NCI-H1048 (cell line): ENCODE measurements around the gene TELO2.
"Not testable (repeated sequence)": the region's sequence is repeated elsewhere in the genome, so short reads cannot be mapped to it uniquely, and the experiment has no call there.

Experiments
- DNase-seq: peaks from one replicate; lab custom pipeline; 2025; lab: John Stamatoyannopoulos, UW

The TELO2 gene

DNA sequence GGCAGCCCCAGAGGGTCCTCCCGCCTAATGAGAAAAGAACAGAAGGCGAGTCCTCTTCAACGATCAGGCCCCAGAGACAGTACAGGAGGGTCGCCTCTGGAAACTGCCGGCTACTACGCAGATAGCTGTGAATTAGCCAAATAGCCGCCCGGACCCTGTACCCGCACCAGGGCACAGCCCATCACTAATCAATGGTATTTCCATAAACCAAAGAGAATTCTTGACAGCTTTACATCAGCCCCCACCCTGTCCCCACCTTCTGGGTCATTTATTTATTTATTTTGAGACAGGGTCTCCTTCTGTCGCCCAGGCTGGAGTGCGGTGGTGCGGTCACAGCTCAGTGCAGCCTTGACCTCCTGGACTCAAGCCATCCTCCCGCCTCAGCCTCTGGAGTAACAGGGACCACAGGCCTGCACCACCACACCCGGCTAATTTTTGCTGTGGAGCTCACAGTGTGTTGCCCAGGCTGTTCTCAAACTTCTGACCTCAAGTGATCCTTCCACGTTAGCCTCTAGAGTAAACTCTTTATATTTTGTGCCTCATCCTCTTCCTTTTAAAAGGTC lies 17.5 kb upstream of the TELO2 start:
- no peak for DNase-seq

DNA sequence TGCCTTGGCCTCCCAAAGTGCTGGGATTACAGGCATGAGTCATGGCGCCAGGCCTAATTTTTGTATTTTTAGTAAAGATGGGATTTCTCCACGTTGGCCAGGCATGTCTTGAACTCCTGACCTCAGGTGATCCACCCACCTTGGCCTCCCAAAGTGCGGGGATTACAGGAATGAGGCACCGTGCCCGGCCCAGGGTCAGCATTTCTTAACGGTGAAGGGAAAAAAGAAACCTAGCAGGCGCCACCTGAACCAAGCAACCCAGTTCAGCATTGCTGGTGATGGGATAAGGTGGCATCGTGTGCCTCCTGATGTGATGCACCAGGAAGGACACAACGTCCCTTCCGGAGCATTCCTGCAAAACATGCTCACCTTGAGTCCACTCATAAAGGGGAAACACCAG lies 16.1 kb upstream of the TELO2 start:
- no peak for DNase-seq

DNA sequence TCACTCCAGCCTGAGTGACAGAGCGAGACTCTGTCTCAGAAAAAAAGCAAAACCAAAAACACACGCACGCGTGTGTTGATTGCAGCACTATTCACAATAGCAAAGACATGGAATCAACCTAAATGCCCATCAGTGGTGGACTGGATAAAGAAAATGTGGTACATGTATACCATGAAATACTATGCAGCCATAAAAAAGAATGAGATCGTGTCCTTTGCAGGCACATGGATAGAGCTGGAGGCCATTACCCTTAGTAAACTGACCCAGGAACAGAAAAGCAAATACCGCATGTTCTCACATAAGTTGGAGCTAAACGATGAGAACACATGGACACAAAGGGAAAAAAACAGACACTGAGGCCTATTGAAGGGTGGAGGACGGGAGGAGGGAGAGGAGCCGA lies 14.2 kb upstream of the TELO2 start:
- not testable (repeated sequence) for DNase-seq

DNA sequence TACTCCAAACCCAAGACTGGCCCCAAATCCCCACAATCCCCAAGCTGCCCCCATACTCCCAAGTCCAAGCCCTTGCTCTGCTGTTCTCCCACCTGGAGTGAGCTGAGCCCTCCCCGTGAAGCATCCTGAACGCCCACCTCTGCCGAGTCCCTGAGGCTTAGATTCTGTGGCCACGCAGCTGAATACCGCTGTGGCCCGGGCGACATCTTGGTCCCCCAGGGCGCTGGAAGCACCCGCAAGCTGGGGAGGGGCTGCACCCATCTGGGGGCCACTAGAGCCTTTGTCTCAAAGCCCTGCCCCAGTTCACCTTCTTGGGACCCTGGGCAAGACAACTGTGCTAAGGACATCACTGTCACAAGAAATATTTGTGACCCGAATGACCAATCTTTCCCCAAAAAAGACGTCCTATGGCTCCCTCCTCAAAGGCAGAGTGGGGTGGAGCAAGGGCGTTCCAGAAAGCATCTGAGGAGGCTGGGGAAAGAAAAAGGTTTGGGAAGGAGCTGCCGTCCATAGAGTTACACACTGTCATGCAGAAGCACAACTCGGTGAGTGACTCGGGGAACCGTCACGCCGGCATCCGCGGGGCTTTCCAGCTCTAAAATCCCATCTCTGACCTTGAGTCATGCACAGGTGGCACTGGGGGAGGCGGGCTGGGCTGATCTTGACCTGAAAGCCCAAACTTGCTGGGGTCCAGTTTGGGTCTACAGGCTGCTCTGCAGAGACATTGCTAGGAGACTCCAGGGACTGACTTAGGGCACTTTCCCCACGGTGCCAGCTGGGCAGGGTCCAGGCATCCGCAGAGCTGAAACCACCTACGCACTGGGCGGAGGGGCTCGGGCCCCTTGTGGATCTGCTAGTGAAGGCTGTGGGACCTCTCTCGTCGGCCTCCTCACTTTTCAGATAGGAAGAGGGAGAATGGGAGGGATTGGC lies 11.0 kb upstream of the TELO2 start:
- no peak for DNase-seq

DNA sequence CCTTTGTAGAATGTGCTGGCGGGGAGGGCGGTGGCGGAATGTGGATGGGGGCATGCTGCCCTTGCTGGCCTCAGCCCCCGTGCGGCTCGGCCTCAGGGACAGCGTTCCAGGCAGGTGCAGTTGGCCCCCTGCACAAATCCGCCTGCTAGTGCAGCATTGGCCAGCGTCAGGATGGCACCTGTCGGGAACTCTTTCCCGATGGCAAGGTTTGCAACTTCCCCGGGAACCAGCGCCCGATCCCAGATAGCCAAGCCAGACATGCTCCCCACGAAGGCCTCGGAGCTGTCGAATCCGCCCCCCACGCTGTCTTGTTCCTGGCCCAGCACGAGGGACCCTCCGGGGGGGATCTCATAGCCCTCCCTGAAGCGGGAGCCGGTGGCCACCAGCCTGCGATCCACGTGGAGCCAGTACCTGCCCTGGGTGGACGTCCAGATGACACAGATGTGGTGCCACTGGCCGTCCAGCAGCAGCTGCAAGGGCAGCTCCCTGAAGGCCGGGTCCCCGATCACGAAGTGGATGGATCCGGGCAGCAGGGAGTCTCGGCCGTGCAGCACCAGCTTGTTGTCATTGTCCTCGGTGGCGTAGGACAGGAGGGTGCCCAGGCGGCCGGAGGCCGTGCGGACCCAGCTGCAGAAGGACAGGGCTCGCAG lies 7.2 kb upstream of the TELO2 start:
- DNase-seq = no peak

DNA sequence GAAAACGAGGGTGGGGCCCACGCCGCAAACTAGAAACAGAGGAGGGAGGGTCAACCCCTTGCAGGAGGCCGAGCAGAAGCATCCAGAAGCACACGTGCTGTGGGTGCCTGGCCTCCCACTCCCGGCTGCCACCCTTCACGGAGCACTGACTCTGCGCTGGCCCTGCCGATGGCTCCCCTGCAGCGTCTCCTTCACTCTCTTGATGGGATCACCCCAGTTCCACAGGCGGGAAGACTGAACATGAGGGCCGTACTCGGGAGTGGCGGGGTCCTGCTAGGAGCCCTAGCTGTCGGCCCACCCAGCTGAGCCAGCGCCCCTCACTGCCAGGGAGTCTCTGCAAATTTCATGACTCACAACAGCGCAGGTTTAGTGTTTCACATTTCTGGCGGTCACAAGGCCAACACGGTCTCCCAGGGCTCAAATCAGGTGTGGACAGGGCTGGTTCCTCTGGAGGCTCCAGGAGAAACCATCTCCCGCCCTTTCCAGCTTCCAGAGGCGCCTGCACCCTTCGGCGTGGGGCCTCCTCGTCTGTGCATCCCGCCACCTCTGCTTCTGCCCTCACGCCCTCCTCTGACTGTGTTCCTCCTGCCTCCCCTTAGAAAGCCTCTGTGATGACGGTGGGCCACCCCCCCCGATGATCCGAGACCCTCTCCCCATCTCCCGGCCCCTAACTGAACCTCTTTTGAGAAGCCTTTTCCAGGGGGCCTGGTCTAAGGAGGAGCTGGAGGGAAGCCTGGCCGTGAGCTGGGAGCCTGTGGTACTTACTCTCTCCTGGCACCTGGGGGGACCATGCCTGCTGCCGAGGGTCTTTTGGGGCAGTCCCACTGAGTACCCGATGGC lies 6.4 kb upstream of the TELO2 start:
- DNase-seq = no peak

DNA sequence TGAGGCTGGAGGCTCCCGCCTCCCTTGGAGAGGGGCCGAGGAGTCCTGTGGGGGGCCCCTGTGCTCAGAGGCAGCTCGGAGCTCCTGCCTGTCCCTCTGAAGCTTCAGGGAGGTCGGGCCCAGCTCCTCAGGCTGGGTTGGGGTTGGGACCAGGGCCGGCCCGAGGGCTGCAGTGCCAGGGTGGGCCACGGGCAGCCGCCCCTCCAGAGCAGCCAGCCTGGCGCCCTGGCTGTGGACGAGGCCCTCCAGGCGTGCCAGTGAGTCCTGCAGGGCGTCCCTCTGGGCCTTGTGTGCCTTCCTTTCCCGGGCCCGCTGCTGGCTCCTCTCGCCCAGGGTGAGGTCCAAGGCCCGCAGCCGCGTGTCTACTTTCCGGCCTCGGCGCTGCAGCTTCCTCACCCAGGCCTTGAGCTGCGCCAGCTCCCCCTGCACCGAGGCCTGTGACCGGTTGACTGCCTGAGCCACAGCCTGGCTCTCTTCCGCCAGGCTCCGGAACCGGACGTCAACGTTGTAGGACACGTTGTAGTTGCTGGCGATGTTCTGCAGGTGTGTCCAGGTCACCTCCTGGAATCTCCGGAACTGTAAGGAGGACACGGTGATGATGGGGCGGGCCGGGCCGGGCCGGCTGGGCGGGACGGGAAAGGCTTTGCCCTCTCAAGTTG lies 5.6 kb upstream of the TELO2 start:
- DNase-seq = no peak

DNA sequence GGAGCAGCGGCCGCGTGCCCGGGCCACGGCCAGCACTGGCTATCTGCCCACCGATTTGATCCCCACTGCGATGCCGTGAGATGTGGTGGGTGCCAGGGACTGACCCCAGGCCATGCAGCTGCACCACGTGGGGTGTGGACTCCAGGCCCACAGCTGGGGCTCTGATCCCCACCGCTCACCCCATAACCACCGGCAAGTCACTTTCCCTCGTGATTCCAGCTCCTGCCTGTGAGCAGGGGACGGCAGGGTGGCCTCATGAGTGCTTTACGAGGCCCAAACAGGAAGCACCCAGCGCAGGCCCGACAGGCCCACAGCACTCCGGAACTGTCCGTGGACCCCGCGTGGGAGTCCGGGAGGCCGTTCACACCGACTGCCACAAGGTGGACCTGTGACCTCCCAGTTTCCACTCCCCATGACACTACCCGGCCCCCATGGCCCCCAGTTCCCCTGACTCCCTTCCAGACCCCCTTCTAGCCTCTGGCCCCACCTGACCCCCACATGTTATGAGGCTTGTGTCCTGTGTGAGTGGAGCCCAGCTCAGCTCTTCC lies 5.0 kb upstream of the TELO2 start:
- DNase-seq = no peak

DNA sequence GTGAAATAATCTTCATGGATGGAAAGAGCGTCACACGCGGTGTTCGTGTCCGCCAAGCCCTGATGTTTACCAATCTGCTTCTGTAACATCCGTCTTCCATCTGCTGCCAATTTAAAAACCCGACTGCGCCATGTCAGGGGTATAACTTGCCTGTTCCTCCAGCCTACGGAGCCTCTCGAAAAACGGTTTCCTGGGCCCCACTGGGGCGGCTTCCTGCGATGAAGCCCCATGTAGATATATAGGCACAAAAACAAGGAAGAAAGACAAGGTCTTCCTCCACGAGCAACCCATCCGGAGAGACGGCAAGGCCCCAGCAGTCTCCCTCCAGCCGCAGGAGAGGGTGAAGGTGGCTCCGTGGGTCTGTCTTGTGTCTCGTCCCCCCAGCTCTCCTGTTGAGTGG lies 4.5 kb upstream of the TELO2 start, which contains the start of gene PTX4:
TSS of gene PTX4 (minus strand) at position 326 of the 400 bp plus-strand sequence. CDS start at position 291, 35 bp downstream.
- no peak for DNase-seq

DNA sequence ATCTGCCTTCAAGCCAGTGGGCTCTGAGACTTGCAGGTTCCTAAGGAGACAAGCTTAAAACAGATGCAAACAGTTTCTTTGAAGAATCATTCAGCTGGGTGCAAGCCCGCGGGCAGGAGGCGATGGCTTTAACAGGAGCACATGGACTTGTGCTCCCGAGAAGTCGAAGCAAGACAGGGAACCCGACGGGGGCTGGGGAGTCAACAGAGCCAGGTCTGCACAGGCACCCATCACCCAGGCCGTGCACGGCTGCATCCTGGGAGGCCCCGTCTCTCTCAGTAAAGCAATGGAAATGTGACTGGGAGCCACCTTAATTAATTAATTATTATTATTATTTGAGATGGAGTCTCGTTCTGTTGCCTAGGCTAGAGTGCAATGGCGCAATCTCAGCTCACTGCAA lies 4.1 kb upstream of the TELO2 start:
- no peak for DNase-seq

DNA sequence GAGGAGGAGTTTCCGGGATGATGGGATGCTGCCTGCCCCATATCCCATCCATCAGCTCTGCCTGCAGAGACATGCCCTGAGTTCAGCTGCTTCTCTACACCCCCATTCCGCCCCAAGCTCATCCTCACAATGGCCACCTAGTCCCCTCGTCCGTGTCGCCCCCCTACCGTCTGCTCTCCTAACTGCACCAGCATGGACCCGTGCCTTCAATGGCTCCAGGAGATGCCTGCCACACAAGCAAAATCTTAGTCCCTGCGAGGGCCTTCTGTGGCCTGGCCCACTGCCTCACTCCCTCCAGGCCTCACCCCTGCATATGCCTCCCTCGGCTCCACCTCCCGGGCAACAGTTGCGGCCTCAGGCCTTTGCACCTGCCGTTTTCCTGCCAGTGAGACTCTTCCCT lies 1.8 kb upstream of the TELO2 start:
- no peak for DNase-seq

DNA sequence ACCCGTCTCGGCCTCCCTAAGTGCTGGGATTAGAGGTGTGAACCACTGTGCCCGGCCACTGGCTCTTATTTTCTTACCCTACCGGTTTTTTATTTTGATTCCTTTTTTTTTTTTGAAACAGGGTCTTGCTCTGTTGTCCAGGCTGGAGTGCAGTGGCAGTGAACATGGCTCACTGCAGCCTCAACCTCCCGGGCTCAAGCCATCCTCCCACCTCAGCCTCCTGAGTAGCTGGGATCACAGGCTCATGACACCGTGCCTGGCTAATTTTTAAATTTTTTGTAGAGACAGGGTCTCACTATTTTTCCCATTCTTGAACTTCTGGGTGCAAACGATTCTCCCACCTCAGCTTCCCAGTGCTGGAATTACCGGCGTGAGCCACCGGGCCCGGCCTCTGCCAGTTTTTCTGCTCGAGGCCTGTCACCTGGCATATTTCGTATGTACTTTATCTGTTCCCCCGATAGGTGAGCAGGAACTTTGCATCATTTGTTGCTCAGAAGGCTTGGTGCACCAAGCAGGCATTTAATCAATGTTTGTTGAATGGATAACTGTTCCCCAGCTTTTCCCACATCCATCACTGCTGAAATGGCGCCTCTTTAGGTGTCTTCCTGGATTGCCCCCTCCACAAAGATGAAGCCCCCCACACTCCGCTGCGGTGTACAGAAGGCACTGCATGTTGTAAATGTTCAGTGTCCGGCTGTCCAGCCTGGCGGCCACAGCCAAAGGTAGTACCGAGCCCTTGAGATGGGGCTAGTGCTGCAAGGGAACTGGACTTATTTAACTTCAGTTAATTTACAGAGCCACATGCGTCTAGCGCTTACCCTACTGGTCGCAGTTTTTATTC lies 858 bp upstream of the TELO2 start:
- DNase-seq = no peak

DNA sequence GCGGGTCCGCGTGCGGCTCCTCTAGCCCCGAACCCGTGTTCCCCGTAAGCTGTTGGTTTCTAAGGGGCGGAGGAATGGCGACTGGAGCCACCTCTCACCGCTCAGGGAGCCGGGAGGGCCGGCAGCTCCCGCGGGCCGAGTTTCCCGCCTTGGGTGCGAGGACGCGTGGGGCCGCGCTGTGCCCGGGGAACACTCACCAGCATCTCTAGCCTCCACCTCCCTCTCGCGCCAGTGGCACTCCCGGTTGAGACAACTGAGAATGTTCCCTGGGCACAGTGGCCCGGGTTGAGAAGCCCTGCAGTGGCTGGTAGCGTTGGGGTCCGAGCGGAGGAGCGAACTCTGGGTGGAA lies 560 bp downstream of the TELO2 start:
- no peak for DNase-seq

DNA sequence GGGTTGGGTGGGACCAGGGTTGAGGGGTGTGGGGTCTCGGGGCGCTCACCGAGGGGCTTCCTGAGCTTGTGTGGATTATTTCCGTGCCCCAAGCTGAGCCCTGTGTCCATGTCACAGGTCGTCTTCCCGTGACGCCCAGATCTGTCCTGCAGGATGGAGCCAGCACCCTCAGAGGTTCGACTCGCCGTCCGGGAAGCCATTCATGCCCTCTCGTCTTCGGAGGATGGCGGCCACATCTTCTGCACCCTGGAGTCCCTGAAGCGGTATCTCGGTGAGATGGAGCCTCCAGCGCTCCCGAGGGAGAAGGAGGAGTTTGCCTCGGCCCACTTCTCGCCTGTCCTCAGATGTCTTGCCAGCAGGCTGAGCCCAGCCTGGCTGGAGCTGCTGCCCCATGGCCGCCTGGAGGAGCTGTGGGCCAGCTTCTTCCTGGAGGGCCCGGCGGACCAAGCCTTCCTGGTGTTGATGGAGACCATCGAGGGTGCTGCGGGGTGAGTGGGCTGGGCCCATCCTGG lies 1.0 kb downstream of the TELO2 start:
- no peak for DNase-seq

DNA sequence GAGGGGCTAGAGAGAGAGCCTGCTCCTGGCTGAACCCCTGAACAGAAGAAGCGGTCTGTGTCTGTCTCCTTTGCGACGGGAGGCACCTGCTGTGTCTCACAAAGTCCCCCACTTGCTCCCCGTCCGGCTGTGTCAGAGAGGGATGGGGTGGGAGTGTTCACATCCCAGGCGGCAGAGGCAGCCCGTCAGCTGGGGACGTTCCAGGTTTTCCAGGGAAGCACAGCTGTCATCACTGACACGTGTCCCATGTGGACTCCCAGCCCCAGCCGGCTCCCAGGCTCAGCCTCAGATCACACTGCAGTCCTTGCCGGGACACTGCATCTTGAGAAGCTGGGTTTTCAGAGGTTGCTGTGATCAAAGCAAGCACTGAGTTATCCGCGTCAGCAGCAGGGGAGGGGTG lies 1.6 kb downstream of the TELO2 start:
- DNase-seq = no peak

DNA sequence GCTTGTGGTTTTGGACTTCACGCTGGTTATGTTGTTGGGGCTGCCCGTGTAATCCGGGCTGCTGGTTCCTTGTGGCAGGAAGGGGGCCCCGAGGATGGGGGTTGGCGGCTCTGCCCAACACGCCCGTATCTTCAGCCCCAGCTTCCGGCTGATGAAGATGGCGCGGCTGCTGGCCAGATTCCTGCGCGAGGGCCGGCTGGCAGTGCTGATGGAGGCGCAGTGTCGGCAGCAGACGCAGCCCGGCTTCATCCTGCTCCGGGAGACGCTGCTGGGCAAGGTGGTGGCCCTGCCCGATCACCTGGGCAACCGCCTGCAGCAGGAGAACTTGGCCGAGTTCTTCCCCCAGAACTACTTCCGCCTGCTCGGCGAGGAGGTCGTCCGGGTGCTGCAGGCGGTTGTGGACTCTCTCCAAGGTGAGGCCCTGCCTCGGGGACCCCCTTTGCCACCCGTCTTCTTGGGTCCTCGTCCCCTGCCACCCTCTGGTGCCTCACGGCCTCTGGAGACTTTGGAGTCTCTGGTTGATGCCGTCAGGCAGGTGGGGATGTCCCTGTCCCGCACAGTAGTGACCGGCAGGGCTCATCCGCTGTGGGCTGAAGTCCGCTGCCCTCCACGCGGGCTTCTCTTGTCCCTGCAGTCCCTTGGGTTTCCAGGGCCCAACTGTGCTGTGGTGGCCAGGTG lies 2.2 kb downstream of the TELO2 start:
- no peak for DNase-seq

DNA sequence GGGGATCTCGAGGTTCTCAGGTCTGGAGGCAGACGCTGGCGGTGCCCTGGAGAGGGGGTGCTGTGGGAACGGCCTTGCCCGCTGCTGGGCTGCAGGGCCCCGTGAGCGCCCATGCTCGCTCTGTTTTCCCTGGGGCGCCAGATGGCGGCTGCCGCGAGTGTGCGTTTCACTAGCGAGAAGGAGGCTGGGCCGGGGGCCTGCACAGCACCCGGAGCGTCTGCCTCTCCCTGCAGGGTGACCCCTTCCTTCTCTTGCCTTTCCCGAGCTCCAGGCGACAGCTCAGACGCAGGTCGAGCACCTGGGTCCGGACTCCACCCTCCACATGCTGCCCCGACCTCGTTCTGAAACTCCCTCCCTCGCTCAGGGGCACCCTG lies 2.7 kb downstream of the TELO2 start:
- DNase-seq = no peak

DNA sequence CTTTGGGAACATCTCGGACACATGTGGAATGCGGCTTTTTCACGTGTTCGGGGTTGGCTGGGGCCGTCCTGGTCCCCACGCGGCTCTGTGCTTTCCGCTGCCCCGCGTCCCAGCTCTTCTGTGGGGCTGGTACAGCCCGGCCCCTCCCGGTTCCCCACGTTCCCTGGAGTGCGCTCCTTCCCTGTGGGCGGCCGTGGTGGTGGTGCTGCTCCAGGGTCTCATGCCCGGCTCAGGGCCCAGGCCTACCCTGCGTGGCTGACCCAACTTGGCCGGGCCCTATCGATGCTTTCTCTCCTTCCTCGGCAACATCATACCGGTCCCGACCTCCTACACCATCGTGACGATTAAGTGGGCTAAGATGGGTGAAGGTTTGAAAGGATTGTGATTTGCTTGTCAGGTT lies 3.3 kb downstream of the TELO2 start:
- no peak for DNase-seq

DNA sequence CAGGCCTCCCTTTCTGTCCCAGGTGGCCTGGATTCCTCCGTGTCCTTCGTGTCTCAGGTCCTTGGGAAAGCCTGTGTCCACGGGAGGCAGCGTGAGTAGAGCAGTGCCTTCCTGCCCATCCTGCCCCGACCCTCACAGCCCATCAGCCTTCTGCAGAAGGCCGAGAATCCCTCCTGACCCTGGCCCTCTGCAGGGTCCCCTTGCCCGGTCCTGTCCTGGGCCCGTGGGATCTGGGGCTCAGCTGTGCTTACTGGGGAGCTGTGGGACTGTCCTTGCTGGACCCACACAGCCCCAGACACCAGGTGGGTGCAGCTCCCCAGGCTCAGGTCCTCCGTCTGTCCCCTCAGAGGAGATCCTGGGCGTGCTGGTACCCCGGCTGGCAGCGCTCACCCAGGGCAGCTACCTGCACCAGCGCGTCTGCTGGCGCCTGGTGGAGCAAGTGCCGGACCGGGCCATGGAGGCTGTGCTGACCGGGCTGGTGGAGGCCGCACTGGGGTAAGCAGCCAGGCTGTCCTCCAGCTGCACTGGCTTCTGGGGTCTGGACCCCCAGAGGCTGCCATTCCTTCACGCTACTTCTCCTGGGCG lies 3.9 kb downstream of the TELO2 start:
- no peak for DNase-seq
